Purkinje cell (primary cell): ENCODE results near the gene CXCL8. TPM values are rescaled to one million over a fixed set of nuclear protein-coding genes. Genes with fewer than 3 reads are reported as not detected.

ENCODE experiments used
- polyA plus RNA-seq: library from polyadenylated mRNA; unstranded; fragments of >200 nt; fragmentation: Nextera tagmentation; gene quantifications from 2 replicates; pipeline ENCODE4 v1.2.1, GENCODE V29; 2014

Gene CXCL8
- not detected in 2 replicates for polyA plus RNA-seq

GRCh38 chr4:73740353-73740778, at the start of gene CXCL8:
TSS of gene CXCL8 (plus strand) at chr4:73740569. CDS start at chr4:73740659, 90 bp downstream.

Other genes with a start within 250 kb of the CXCL8 start
- gene RASSF6, start 120.1 kb upstream of the CXCL8 start, polyA plus RNA-seq = not detected in 2 replicates
- gene CXCL6, start 96.1 kb downstream of the CXCL8 start, polyA plus RNA-seq = not detected in 2 replicates
- gene PF4V1, start 112.7 kb downstream of the CXCL8 start, polyA plus RNA-seq = not detected in 2 replicates
- not detected in 2 replicates for gene CXCL1, start 128.8 kb downstream of the CXCL8 start, polyA plus RNA-seq
- gene PF4, start 241.5 kb downstream of the CXCL8 start, polyA plus RNA-seq = not detected in 2 replicates
- gene PPBP, start 247.6 kb downstream of the CXCL8 start, polyA plus RNA-seq = not detected in 2 replicates